Keratinocyte (primary cell): ENCODE measurements around the gene GRIN1. TPM values are rescaled to one million over a fixed set of nuclear protein-coding genes. Genes with fewer than 3 reads are reported as not detected.

Source experiments
- DNase-seq: peaks from one replicate; pipeline ENCODE4 v3.0.0-alpha.2; 2011; ENCODE audit warnings: low read depth, missing footprints, low spot score
- FAIRE-seq: peaks from 2 replicates; lab custom pipeline; 2011; peaks lifted over from hg19 to GRCh38; lab: Jason Lieb, UNC
- H2AFZ ChIP-seq: 2 replicates; pipeline ENCODE4 v1.6.0; 2012; ENCODE audit warnings: low read length, control low read depth, inconsistent platforms; ENCODE audit not compliant: control insufficient read depth
- H3K27ac ChIP-seq: 2 replicates; pipeline ENCODE4 v1.5.1; 2011; ENCODE audit warnings: low read length; ENCODE audit not compliant: control insufficient read depth, insufficient read depth
- H3K27me3 ChIP-seq: 3 replicates; pipeline ENCODE4 v1.6.0; 2011; ENCODE audit warnings: low read length; ENCODE audit not compliant: control insufficient read depth, insufficient read depth; ENCODE audit errors: extremely low read depth
- H3K36me3 ChIP-seq, 2 experiments: 2 replicates in 1 of 2; 3 replicates in 1 of 2; pipeline ENCODE4 v1.5.1; 2011; ENCODE audit warnings: low read length in 2 of 2, mild to moderate bottlenecking in 1 of 2; ENCODE audit not compliant: control insufficient read depth in 2 of 2, insufficient read depth in 2 of 2; ENCODE audit errors: extremely low read depth in 1 of 2
- H3K4me1 ChIP-seq: 3 replicates; pipeline ENCODE4 v1.5.1; 2011; ENCODE audit warnings: low read length; ENCODE audit not compliant: control insufficient read depth, insufficient read depth; ENCODE audit errors: extremely low read depth
- H3K4me2 ChIP-seq: 3 replicates; pipeline ENCODE4 v1.6.0; 2011; ENCODE audit warnings: low read depth, low read length; ENCODE audit not compliant: control insufficient read depth, insufficient read depth; ENCODE audit errors: extremely low read depth
- H3K4me3 ChIP-seq, 3 experiments: fragments of 200-600 bp in 1 of 3; sonication (generic) in 1 of 3; 2 replicates in 2 of 3; 3 replicates in 1 of 3; pipeline ENCODE4 v1.5.1; 2011 to 2016; ENCODE audit warnings: low read length in 3 of 3, mild to moderate bottlenecking in 3 of 3, control low read depth in 2 of 3, inconsistent platforms in 1 of 3, low read depth in 1 of 3, mixed read lengths in 1 of 3, mixed run types in 1 of 3, moderate library complexity in 1 of 3; ENCODE audit not compliant: control insufficient read depth in 2 of 3, insufficient read depth in 2 of 3; ENCODE audit errors: extremely low read depth in 1 of 3
- H3K79me2 ChIP-seq: 2 replicates; pipeline ENCODE4 v1.6.0; 2012; ENCODE audit warnings: low read length; ENCODE audit not compliant: control insufficient read depth, insufficient read depth
- H3K9ac ChIP-seq: 3 replicates; pipeline ENCODE4 v1.6.0; 2011; ENCODE audit warnings: low read length; ENCODE audit not compliant: control insufficient read depth, insufficient read depth; ENCODE audit errors: extremely low read depth
- H3K9me1 ChIP-seq: 3 replicates; pipeline ENCODE4 v1.6.0; 2011; ENCODE audit warnings: low read length; ENCODE audit not compliant: control insufficient read depth, insufficient read depth; ENCODE audit errors: extremely low read depth
- H3K9me3 ChIP-seq: 2 replicates; pipeline ENCODE4 v1.5.1; 2012; ENCODE audit warnings: low read depth, low read length; ENCODE audit not compliant: control insufficient read depth
- H4K20me1 ChIP-seq: 3 replicates; pipeline ENCODE4 v1.6.0; 2011; ENCODE audit warnings: low read length; ENCODE audit not compliant: control insufficient read depth, insufficient read depth; ENCODE audit errors: extremely low read depth
- CTCF ChIP-seq, 3 experiments: IDR thresholded peaks in 1 of 3; conservative IDR thresholded peaks in 1 of 3; optimal IDR thresholded peaks in 1 of 3; 2 replicates in 2 of 3; 3 replicates in 1 of 3; pipeline versions ENCODE3 to v1.5.1; 2011; ENCODE audit warnings: low read length in 3 of 3, mild to moderate bottlenecking in 3 of 3, moderate library complexity in 2 of 3, control low read depth in 1 of 3, inconsistent platforms in 1 of 3; ENCODE audit not compliant: insufficient read depth in 2 of 3; ENCODE audit errors: extremely low read depth in 1 of 3
- EZH2 ChIP-seq: IDR thresholded peaks from one replicate; pipeline ENCODE4 v1.6.1; 2012; ENCODE audit warnings: inconsistent platforms, mild to moderate bottlenecking, low read length, moderate library complexity
- dilution Hi-C: fragments of 300-500 bp; cut with MboI; formaldehyde crosslinking; loops from one replicate; pipeline ENCODE4 v1.7.0; 2020; ENCODE audit warnings: low sequenced_read_pairs; ENCODE audit not compliant: extremely low pct_ligation_motif_present
- polyA plus RNA-seq, 5 experiments: library from polyadenylated mRNA; depleted of rRNA in 3 of 5; stranded (reverse) in 3 of 5; stranded (forward) in 1 of 5; unstranded in 1 of 5; fragments of >200 nt; gene quantifications; 1 replicate in 1 of 5; 2 replicates in 3 of 5; 3 replicates in 1 of 5; pipeline versions ENCODE4 v1.2.1 to v1.2.3, GENCODE V29; 2011 to 2012; ENCODE audit warnings: missing spikeins in 2 of 5, low read depth in 1 of 5, low replicate concordance in 1 of 5

GRIN1 gene
- polyA plus RNA-seq, 1 donor (not counting 4 experiments of a cell fraction or from before 2014, with no cell fraction given) = 0.03 TPM

- dilution Hi-C loops = no loop called here
- no peaks in the 10 kb centered on the region for H3K4me1 ChIP-seq
- H3K9me1 ChIP-seq = no peaks in the 10 kb centered on the region
- H3K4me3 ChIP-seq = no peak overlapping the region
- H3K27ac ChIP-seq = no peak overlapping the region
- H3K9ac ChIP-seq = no peak overlapping the region
- H2AFZ ChIP-seq = no peak overlapping the region
- peaks cover 7% of the 10 kb centered on the region for H3K27me3 ChIP-seq
- no peaks in the 10 kb centered on the region for H3K79me2 ChIP-seq
- H3K4me2 ChIP-seq = no peak overlapping the region
- H3K36me3 ChIP-seq = peaks cover 0 to 2% of the 10 kb centered on the region in 2 experiments
- TF ChIP-seq CTCF (optimal IDR thresholded peaks at IDR 0.05 in 1 of 3, IDR thresholded peaks at IDR 0.05 in 1 of 3, conservative IDR thresholded peaks at IDR 0.05 in 1 of 3; ENCODE audit: extremely low read depth in 1 of 3, insufficient read depth in 2 of 3, low read length in 3 of 3) (no peak), EZH2 (no peak)
- H4K20me1 ChIP-seq = no peaks in the 10 kb centered on the region
- FAIRE-seq = no peak
- H3K9me3 ChIP-seq = no peaks in the 10 kb centered on the region
- DNase-seq = no peak
Observed at GRCh38 chr9:137115394-137116026, 23.4 kb upstream of the GRIN1 start.

GRCh38 chr9:137116027-137116507 is 22.9 kb upstream of the GRIN1 start:
- Histone ChIP-seq H3K27ac (no peak overlapping the region), H3K4me1 (no peaks in the 10 kb centered on the region), H3K79me2 (no peaks in the 10 kb centered on the region), H3K36me3 (no peaks in the 10 kb centered on the region), H3K9me1 (no peaks in the 10 kb centered on the region), H3K4me3 (no peak overlapping the region), H3K27me3 (peaks cover 7% of the 10 kb centered on the region), H3K4me2 (no peak overlapping the region), H3K9me3 (no peaks in the 10 kb centered on the region), H4K20me1 (no peaks in the 10 kb centered on the region), H2AFZ (no peak overlapping the region), H3K9ac (no peak overlapping the region)
- TF ChIP-seq CTCF (optimal IDR thresholded peaks at IDR 0.05 in 1 of 3, IDR thresholded peaks at IDR 0.05 in 1 of 3, conservative IDR thresholded peaks at IDR 0.05 in 1 of 3; ENCODE audit: extremely low read depth in 1 of 3, insufficient read depth in 2 of 3, low read length in 3 of 3) = no peak
- no peak for TF ChIP-seq EZH2
- DNase-seq = no peak
- no peak for FAIRE-seq
- dilution Hi-C loops = no loop called here
